Psoas muscle (tissue), 8 donors: ENCODE results near the gene CDK11A. TPM values are rescaled to one million over a fixed set of nuclear protein-coding genes. Genes with fewer than 3 reads are reported as not detected.
"Not testable (repeated sequence)": the region's sequence is repeated elsewhere in the genome, so short reads cannot be mapped to it uniquely, and the experiment has no call there.

ENCODE experiments used
- ATAC-seq, 4 donors: fragments of 200-7000 bp; cut with Tn5 transposase; one replicate each; pipeline ENCODE4 v1.9.1; 2020; ENCODE audit warnings: moderate library complexity in 3 of 4, mild to moderate bottlenecking in 2 of 4
- DNase-seq, 2 donors: peaks; one replicate each; pipeline ENCODE4 v3.0.0-alpha.2; 2020
- H3K27ac ChIP-seq: fragments of 200-600 bp; one replicate; pipeline ENCODE4 v1.8.0; 2022
- H3K27me3 ChIP-seq, 3 donors: fragments of 200-600 bp in 1 of 3; one replicate each; pipeline versions ENCODE4 v1.6.1 to v1.8.0; 2013 to 2022; ENCODE audit warnings: low read length in 2 of 3, mild to moderate bottlenecking in 2 of 3, moderate library complexity in 1 of 3; ENCODE audit not compliant: insufficient read depth in 3 of 3
- H3K36me3 ChIP-seq, 2 donors: fragments of 200-600 bp in 1 of 2; one replicate each; pipeline versions ENCODE4 v1.6.1 to v1.8.0; 2013 to 2022; ENCODE audit warnings: low read depth in 1 of 2, mild to moderate bottlenecking in 1 of 2, moderate library complexity in 1 of 2; ENCODE audit not compliant: insufficient read depth in 1 of 2
- H3K4me1 ChIP-seq: fragments of 200-600 bp; one replicate; pipeline ENCODE4 v1.8.0; 2022
- H3K4me3 ChIP-seq: fragments of 200-600 bp; one replicate; pipeline ENCODE4 v1.8.0; 2022; ENCODE audit warnings: mild to moderate bottlenecking
- H3K9me3 ChIP-seq: fragments of 200-600 bp; one replicate; pipeline ENCODE4 v1.8.0; 2022
- CTCF ChIP-seq: fragments of 200-600 bp; IDR thresholded peaks from one replicate; pipeline ENCODE4 v1.8.0; 2022; ENCODE audit warnings: antibody characterized with exemption
- WGBS, 3 donors: extraction: QIAGEN DNeasy Blood & Tissue Kit; methylation state at CpG; one replicate each; pipeline versions ENCODE4 v1.1.6 to v1.1.7; 2013; 5-methylcytosine and 5-hydroxymethylcytosine counted together
- intact Hi-C, 2 donors: fragments of 100-400 bp; cut with DNase I; formaldehyde crosslinking; loops; one replicate each; pipeline versions ENCODE4 v1.11.0 to v1.14.2; 2022
- polyA plus RNA-seq, 3 donors: library from polyadenylated mRNA; stranded (reverse); fragments of 200-250 nt; gene quantifications; one replicate each; pipeline ENCODE4 v1.2.3, GENCODE V29; 2013
- total RNA-seq, 4 donors: library from RNA; stranded (reverse); fragmentation: NEBNext Ultra II Directional in 2 of 4; extraction: Animal tissue kit (Norgen Biotek cat#: 25700) in 2 of 4; gene quantifications; one replicate each; pipeline versions ENCODE4 v1.2.1 to v1.2.4, GENCODE V29; 2021 to 2023
- donor health status: healthy with polysubstance abuse.
- donor health status: DM: no; HTN: no; CAD: no; lungs with moderate emphysema.
- donor health status: Bipolar disorder and iron deficiency.
- donor health status: healthy.
- donor health status: DM: yes; HTN: yes; CAD: no.
- donor health status: DM: no; HTN: no; CAD: no.
- donor health status: DM: no; HTN: no; CAD: no.
- donor health status: DM: yes; HTN: yes; CAD: no.

Gene CDK11A
- total and polyA plus RNA-seq, 7 donors: 15.9 to 36.6 (median 20.4) TPM

- peaks cover 3 to 45% of the 10 kb centered on the region in 2 donors for H3K36me3 ChIP-seq
- intact Hi-C loops: no loop called here
- 81 to 95% (median 84%) methylated on average over 6 to 7 of the region's 7 CpGs for WGBS, 3 donors
Measured at GRCh38 chr1:1721201-1721600, 3.0 kb downstream of the CDK11A start.

GRCh38 chr1:1715109-1715883, 8.9 kb downstream of the CDK11A start:
- H3K27ac ChIP-seq, H3K27me3 ChIP-seq, H3K9me3 ChIP-seq, ATAC-seq, H3K4me3 ChIP-seq, intact Hi-C loops, H3K4me1 ChIP-seq, DNase-seq: not testable (repeated sequence)
- H3K36me3 ChIP-seq: peaks cover 3 to 35% of the 10 kb centered on the region in 2 donors
- WGBS, 3 donors: 85 to 90% (median 88%) methylated on average over 9 to 15 of the region's 18 CpGs

More at GRCh38 chr1:1721201-1721600, 3.0 kb downstream of the CDK11A start:
- Histone ChIP-seq H3K4me1 (peaks cover 2% of the 10 kb centered on the region), H3K27ac (no peak overlapping the region), H3K27me3 (no peaks in the 10 kb centered on the region), H3K9me3 (no peaks in the 10 kb centered on the region), H3K4me3 (no peak overlapping the region)
- no peak for DNase-seq
- TF ChIP-seq CTCF: no peak
- no peak for ATAC-seq

GRCh38 chr1:1707897-1708296, 16.3 kb downstream of the CDK11A start:
- ATAC-seq, H3K27ac ChIP-seq, DNase-seq, H3K27me3 ChIP-seq, H3K4me1 ChIP-seq, H3K4me3 ChIP-seq, H3K9me3 ChIP-seq, intact Hi-C loops: not testable (repeated sequence)
- H3K36me3 ChIP-seq: peaks cover 0 to 25% of the 10 kb centered on the region in 2 donors
- WGBS, 3 donors: 94 to 100% methylated on average over 2 to 16 of the region's 20 CpGs; no CpG with 5 or more reads in 1 of the 3 donors

DNA sequence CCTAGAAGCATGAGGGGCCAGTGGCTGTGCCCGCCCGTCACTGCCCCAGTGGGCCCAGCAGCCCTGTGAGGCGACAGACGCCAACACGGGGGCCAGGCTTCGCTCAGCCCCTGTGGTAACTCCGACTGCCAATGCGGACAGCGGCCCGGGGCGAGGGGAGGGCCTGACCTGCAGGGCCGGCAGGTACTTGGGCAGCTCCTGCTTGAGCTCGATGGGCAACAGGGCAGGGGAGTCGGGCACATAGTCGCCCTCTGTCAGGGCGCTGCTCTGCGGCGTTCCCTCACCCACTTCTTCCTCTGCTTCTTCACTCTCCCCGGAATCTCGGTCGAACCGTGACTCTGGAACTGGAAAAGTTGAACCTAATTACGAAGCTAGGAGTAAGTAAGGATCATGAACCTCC, 16.9 kb downstream of the CDK11A start:
- 96% methylated on average over 18 of the region's 23 CpGs; no CpG with 5 or more reads in 2 of the 3 donors for WGBS, 3 donors
- H3K4me3 ChIP-seq, ATAC-seq, H3K9me3 ChIP-seq, H3K4me1 ChIP-seq, H3K27me3 ChIP-seq, H3K27ac ChIP-seq, intact Hi-C loops: not testable (repeated sequence)
- peak in 1 of 2 donors; percentile 6 for DNase-seq
- peaks cover 0 to 25% of the 10 kb centered on the region in 2 donors for H3K36me3 ChIP-seq

DNA sequence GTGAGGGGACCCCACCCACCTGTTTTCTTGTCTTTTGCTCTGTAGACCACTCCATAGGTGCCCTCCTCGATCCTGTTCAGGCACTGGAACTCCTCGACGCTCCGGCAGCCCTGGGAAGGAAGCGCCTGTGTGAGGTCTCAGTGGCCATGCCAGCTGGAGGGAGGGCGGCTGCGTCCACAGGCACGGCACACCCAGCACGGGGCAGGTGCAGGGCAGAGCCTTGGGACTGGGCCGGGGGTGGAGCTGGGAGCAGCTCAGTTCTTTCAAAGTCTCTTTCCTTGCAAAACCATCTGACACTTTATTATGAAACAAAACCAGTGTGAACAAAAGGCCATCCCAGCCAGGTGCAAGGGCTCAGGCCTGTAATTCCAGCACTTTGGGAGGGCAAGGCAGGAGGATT, 18.5 kb downstream of the CDK11A start:
- intact Hi-C loops, H3K27ac ChIP-seq, H3K27me3 ChIP-seq, H3K4me1 ChIP-seq, H3K9me3 ChIP-seq, ATAC-seq, H3K4me3 ChIP-seq: not testable (repeated sequence)
- 69 to 96% (median 92%) methylated on average over 4 to 5 of the region's 10 CpGs for WGBS, 3 donors
- peaks cover 0 to 25% of the 10 kb centered on the region in 2 donors for H3K36me3 ChIP-seq
- DNase-seq: peak in 1 of 2 donors; percentile 6

DNA sequence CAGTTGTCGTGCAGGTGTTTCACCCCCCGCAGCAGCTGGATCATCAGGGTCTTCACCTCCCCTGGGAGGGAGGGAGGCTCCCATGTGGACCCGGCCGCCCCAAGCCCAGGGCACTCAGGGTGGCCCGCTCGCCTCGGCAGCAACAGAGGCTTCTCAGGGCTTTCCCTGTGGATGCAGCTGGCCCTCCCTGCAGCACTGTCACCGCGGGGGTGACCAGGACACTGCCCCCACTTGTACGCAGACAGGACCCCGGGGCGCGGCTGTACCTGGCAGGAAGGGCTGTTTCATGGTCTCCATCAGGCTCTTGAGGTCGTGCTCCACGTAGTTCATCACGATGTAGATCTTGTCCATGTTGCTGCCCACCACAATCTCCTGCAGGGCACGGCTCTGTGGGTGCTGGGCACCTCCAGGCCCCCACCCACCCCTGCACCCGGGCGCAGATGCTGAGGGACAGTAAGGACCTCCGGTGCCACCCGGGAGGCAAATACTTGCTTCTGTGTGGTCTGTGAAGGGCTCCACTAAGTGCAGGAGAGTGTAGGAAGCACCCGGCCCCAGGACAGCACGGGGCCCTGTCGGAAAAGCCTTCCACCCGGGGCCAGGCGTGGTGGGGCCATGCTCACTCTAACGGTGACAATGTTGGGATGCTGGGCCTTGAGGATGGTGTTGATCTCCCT, 19.7 kb downstream of the CDK11A start:
- ATAC-seq, H3K4me3 ChIP-seq, intact Hi-C loops, H3K27ac ChIP-seq, H3K27me3 ChIP-seq, H3K9me3 ChIP-seq, H3K4me1 ChIP-seq: not testable (repeated sequence)
- DNase-seq: peak; percentile 7 to 39
- 90 to 96% (median 91%) methylated on average over 14 to 27 of the region's 27 CpGs for WGBS, 3 donors
- peaks cover 0 to 25% of the 10 kb centered on the region in 2 donors for H3K36me3 ChIP-seq

DNA sequence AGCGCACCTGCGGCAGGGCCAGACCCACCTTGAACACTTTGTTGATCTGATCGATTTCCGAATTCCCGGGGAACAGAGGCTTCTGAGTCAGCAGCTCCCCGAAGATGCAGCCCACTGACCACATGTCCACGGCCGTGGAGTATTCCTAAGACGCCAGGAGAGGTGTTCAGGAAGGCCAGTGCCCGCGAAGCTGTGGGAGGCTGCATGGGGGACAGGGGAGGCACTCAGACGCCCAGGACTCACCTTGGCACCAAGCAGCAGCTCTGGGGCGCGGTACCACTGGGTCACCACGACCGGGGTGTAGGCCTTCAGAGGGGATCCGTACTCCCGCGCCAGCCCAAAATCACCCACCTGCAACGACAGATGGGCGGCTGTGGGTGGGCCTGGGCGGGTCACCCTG, 20.4 kb downstream of the CDK11A start:
- Histone ChIP-seq H3K4me3 (no peak overlapping the region), H3K4me1 (no peaks in the 10 kb centered on the region), H3K27me3 (no peaks in the 10 kb centered on the region), H3K27ac (no peak overlapping the region), H3K9me3 (no peaks in the 10 kb centered on the region), H3K36me3 (peaks cover 0 to 25% of the 10 kb centered on the region in 2 donors)
- TF ChIP-seq CTCF: no peak
- DNase-seq: peak; percentile 14 to 28
- intact Hi-C loops: no loop called here
- ATAC-seq: no peak
- 90 to 93% (median 92%) methylated on average over 12 to 22 of the region's 22 CpGs for WGBS, 3 donors

- DNase-seq (peak in 1 of 2 donors; percentile 12), ATAC-seq (peak in 1 of 4 donors; percentile 29)
- intact Hi-C loops, H3K4me1 ChIP-seq, H3K4me3 ChIP-seq, H3K9me3 ChIP-seq, H3K27me3 ChIP-seq, H3K27ac ChIP-seq: not testable (repeated sequence)
- WGBS, 3 donors: 75 to 100% (median 78%) methylated on average over 1 to 7 of the region's 18 CpGs
- peaks cover 0 to 25% of the 10 kb centered on the region in 2 donors for H3K36me3 ChIP-seq
Measured at GRCh38 chr1:1702506-1702905, 21.7 kb downstream of the CDK11A start.

GRCh38 chr1:1700557-1700956, 23.6 kb downstream of the CDK11A start:
- H3K27ac ChIP-seq, H3K4me3 ChIP-seq, ATAC-seq, H3K4me1 ChIP-seq, H3K27me3 ChIP-seq, DNase-seq, H3K9me3 ChIP-seq, intact Hi-C loops: not testable (repeated sequence)
- peaks cover 0 to 14% of the 10 kb centered on the region in 2 donors for H3K36me3 ChIP-seq
- no CpG with 5 or more reads among the region's 33 CpGs for WGBS, 3 donors
